HTERT RPE-1 (cell line): ENCODE measurements around the gene MCU.
"Not testable (repeated sequence)": the region's sequence is repeated elsewhere in the genome, so short reads cannot be mapped to it uniquely, and the experiment has no call there.

Experiments
- in situ Hi-C: fragments of 300-500 bp; cut with MboI; formaldehyde crosslinking; loops from 4 replicates; pipeline ENCODE4 v1.14.3; 2020; ENCODE audit warnings: low sequenced_read_pairs

MCU gene

DNA sequence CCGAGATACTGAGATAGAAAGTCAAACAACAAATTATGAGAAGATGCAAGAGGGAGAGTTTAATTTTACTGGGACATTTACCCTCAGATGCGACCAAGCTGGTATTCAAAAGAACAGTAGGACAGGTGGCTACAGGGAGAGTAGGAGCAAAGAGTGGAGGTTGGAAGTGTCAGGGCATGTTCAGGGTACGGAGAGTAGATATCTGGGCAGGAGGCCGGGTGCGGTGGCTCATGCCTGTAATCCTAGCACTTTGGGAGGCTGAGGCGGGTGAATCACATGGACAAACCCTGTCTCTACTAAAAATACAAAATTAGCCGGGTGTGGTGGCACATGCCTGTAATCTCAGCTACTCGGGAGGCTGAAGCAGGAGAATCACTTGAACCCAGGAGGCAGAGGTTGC, 5.5 kb upstream of the MCU start:
- in situ Hi-C loops = not testable (repeated sequence)

DNA sequence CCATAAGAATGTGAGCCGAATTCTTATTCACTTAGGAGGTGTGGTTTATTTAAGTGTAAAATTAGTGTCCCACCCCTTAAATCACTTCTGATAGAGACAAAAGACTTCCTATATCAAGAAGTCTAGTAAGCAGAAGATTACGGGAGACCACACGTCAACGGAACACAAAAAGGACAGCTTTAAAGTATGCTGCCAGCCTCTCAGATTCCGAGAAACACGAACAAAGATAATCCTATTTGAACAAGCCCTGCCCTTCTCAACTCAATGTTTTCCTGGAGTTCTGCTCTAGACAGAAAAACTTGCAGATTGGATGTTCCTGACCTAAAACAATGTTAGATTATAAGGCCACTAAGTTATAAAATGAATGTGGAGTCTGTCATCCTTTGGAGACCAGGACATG, 4.9 kb upstream of the MCU start:
- in situ Hi-C loops = no loop called here

DNA sequence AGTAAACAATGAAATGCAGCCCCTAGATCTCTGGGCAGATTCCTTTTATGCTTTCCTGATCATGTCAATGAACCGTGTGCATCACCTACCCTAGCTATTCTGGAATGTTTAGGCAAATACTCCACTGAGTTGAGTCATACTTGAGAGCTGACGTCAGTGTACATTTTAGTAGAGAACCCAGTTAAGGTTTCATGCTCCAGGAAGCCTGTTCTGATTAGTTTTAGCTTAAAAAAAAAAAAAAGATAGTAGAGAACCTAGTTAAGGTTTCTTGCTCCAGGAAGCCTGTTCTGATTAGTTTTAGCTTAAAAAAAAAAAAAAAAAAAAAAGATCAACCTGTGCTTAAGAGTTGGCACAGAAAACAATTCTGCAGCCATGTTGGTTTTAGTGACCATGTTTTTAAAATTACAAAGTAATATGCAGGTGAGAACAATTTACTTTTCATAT, 3.7 kb upstream of the MCU start:
- in situ Hi-C loops = no loop called here

- in situ Hi-C loops = no loop called here
These were observed 2.3 kb upstream of the MCU start for GRCh38 chr10:72689660-72690059.

DNA sequence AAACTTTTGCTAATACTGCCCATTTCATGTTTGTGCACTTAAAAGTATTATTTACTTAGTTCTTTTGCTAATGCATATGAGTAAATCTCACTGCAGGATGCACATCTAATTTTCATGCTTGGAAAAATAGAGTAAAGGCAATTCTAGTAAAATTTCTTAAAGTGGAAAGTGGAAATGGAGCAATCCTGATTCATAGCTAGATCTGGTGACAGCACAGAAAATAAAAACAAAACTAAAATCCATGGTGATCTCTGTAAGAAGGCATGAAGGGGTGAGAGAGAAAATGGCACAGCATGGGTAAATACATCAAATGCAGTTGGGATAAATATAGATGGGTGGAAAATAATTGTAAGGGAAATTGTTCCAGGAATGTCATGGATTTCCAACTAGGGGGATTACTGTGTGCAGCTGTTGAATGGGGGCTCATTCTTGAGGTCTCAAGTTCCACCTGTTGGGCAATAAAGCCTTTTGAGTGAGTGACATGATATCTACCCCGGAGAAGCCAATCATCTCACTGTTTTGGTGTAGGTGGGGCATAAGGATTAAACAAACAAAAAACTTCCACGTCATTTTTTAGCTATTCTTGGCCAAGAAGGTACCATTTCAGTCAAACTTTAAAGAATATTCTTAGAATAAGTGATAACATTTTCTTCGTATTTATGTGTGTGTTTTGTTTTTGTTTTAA, 1.7 kb upstream of the MCU start:
- in situ Hi-C loops = no loop called here

DNA sequence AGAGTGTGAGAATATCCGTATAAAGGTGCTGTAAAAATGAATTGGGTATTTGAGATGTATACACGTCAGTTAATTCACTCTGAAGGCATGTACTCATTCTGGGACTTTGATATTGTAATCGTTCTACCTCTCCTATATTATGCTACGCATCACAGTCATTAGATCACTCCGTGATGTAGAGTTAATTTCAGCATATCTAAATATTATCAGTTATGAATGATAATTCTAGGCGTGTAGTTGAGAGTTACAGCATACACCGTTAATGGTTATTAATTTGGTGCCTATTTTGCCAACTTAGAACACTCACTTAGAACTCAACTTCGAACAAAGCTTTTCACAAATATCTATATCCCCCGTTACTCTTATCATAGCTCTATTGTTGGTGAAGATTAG, 477 bp upstream of the MCU start:
- in situ Hi-C loops = no loop called here

DNA sequence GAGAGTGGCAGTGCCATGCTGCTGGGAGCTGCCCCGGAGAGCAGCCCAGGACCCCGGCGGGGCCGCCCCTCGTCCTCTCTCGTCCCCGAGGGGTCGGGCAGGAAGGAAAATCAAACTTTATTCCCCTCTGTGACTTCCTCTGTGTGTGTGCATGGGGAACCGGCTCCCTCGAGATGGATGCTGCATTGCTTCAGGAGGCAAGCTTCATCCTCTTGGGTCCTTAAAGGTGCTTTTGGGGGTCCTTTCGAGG, 726 bp downstream of the MCU start:
- in situ Hi-C loops = no loop called here

- in situ Hi-C loops = no loop called here
These were observed 1.2 kb downstream of the MCU start for GRCh38 chr10:72692994-72693781.

DNA sequence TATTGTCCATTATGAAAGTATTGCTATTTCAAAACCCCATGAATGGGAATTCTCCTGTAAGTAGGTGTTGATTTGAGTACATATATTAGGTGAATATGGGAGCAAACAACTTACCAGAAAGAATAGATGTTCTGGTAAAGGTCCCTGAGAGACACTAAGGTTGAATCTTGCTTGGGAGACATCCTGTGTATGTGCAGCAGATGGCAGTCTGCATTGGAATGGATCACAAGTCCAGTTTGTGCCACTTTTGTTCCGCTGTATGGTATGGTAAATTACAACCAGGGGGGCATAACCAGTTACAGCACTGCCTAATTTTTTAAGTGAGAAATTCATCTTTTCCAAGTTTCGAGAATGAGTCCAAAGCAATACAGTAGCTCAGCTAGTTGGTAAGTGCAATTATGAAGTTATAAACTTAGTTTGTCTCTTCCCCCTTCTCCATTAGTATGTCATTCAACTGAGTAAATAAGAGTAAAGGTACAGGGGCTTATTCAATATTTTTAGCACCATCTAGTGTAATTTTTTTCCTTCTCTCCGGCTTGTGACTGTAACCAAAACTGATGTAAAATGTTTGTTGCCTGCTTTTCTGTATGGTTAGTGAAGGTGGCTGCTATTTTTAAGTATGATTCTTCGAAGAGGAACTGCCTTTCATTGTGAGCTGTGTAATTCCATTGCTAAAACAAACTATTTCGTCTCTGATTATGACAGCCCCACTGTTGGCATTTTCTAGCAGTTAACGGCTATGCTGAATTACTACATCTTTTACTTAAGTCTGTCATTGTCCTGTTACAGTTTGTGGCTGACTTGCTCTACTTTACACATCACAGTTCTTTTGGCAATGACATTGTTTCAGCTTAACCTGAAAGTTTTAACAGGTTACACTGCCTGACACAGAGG, 2.8 kb downstream of the MCU start:
- in situ Hi-C loops = no loop called here

DNA sequence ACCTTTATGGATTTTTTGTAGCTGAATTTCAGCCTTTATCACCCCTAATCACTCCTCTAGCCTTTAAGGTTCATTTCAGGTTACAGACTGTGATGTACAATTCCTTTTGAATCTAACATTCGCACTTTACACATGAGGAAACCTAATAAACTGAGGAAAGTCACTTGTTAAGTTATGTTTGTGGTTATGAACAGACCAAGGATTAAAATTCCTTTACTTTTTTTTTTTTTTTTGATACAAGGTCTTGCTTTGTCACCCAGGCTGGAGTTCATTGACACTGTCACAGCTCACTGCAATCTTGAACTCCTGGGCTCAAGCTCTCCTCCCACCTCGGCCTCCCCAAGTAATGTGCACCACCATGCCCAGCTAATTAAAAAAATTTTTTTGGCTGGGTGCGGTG, 3.6 kb downstream of the MCU start:
- in situ Hi-C loops = no loop called here

DNA sequence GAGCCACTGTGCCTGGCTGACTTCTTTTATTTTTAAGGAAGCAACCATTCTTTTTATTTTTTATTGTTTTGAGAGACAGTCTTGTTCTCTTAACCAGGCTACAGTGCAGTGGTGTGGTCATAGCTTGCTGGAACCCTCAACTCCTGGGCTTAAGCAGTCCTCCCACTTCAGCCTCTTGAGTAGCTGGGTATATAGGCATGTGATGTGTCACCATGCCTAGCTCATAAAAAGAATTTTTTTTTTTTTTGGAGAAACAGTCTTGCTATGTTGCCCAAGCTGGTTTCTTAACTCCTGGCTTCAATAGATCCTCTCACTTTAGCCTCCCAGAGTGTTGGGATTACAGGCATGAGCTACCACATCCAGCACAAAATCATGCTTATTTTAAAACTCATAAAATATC, 5.8 kb downstream of the MCU start:
- in situ Hi-C loops = no loop called here

GRCh38 chr10:72702465-72702864, 10.5 kb downstream of the MCU start:
- in situ Hi-C loops = not testable (repeated sequence)

- in situ Hi-C loops = no loop called here
These were observed 11.1 kb downstream of the MCU start for GRCh38 chr10:72702868-72703581.

GRCh38 chr10:72704117-72704516, 12.2 kb downstream of the MCU start:
- in situ Hi-C loops = no loop called here

DNA sequence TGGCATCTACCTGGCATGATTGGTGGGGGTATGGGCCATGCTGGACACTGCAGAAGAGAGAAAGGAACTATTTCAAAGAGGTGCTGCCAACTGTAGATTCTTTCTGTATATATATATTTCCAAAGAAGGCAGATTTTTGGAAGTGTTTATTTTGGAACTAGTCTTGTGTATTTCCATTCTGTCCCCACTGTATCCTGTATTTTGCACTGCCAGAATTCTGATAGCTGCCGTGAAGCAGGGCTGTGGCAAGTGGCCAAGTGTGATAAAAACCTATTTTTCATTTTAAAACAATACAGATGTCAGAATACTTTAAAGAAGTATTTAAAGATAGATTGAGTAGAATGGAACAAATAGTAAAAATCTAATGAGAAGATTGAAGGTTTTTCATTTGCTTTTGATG, 17.1 kb downstream of the MCU start:
- in situ Hi-C loops = no loop called here

- in situ Hi-C loops = no loop called here
These were observed 20.2 kb downstream of the MCU start for GRCh38 chr10:72712136-72712535.

- in situ Hi-C loops = no loop called here
These were observed 28.1 kb downstream of the MCU start for GRCh38 chr10:72719941-72720592.

GRCh38 chr10:72720814-72721660, 29.1 kb downstream of the MCU start:
- in situ Hi-C loops = no loop called here

DNA sequence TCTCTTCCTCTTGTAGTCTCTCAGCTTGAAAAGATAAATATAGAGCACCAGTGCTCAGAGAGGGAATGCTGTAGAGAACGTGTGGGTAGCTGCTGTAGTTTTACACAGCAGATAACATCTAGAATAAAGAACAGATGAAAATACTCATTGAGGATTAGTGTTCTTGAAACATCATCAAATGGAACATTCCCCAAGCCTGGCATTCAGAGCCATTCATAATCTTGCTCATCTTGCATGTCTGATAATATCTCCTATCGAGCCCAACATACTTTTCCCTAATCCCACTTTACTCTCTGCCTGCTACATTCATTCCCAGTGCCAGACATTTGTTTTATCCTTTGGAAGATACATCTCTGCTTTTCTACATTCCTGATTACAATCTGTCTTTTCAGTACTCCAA, 35.2 kb downstream of the MCU start:
- in situ Hi-C loops = no loop called here

GRCh38 chr10:72728462-72728861, 36.5 kb downstream of the MCU start:
- in situ Hi-C loops = no loop called here
